HCT116 (cell line): ENCODE measurements around the gene PRSS57. TPM values are rescaled to one million over a fixed set of nuclear protein-coding genes. Genes with fewer than 3 reads are reported as not detected.

Experiments used
- ATAC-seq: fragments of 200-7000 bp; cut with Tn5 transposase; 2 replicates; pipeline ENCODE4 v1.9.1; 2020; ENCODE audit warnings: mild to moderate bottlenecking, moderate library complexity
- BruUV-seq: library from RNA; stranded (reverse); fragments of 400-500 nt; replicated peaks from 2 replicates; lab custom pipeline; 2021; lab: Mats Ljungman, UMichigan
- CTCF ChIA-PET: fragments of 300-600 bp; sonication (Branson Sonifier 250); formaldehyde crosslinking; loops from one replicate; lab custom pipeline; 2021; ENCODE audit warnings: antibody characterized with exemption; lab: Charles Lee
- POLR2A ChIA-PET: fragments of 300-600, 350-600 bp; sonication (Branson Sonifier 250); formaldehyde crosslinking; loops from one replicate; lab custom pipeline; 2021; ENCODE audit warnings: antibody characterized with exemption; lab: Charles Lee
- RAD21 ChIA-PET, 2 experiments: fragments of 300-600 bp; sonication (Branson Sonifier 250); formaldehyde crosslinking; loops; one replicate each; lab custom pipeline; 2023; ENCODE audit warnings: low total read pairs in 2 of 2; ENCODE audit not compliant: uncharacterized antibody in 2 of 2, unreplicated experiment in 2 of 2, low non-redundant PET in 1 of 2; lab: Charles Lee
- DNase-seq: peaks from one replicate; pipeline ENCODE4 v3.0.0-alpha.2; 2010; ENCODE audit warnings: low read depth, low spot score
- H2AFZ ChIP-seq: fragments of 200-600 bp; shearing (Covaris generic), sonication (generic); 2 replicates; pipeline ENCODE4 v1.6.1; 2017; ENCODE audit warnings: low read depth, mixed run types, mixed read lengths, antibody characterized with exemption, low read length; ENCODE audit not compliant: poor library complexity, severe bottlenecking
- H3K27ac ChIP-seq: 2 replicates; pipeline ENCODE4 v1.5.1; 2012; ENCODE audit warnings: low read depth, low read length
- H3K27me3 ChIP-seq: fragments of 200-600 bp; sonication (generic); 2 replicates; pipeline ENCODE4 v1.6.1; 2016; ENCODE audit warnings: mixed run types, low read length, mixed read lengths; ENCODE audit not compliant: insufficient read depth
- H3K36me3 ChIP-seq, 2 experiments: fragments of 200-500 bp in 1 of 2; fragments of 200-600 bp in 1 of 2; sonication (Bioruptor generic) in 1 of 2; sonication (generic) in 1 of 2; 2 replicates each; pipeline versions ENCODE4 v1.5.1 to v1.6.1; 2014 to 2016; ENCODE audit warnings: low read length in 2 of 2, inconsistent platforms in 1 of 2, mixed read lengths in 1 of 2, mixed run types in 1 of 2; ENCODE audit not compliant: insufficient read depth in 2 of 2, control insufficient read depth in 1 of 2
- H3K4me1 ChIP-seq, 2 experiments: fragments of 200-600 bp in 1 of 2; sonication (generic) in 1 of 2; 2 replicates each; pipeline versions ENCODE4 v1.5.1 to v1.6.1; 2012 to 2017; ENCODE audit warnings: low read length in 2 of 2, inconsistent platforms in 1 of 2, mild to moderate bottlenecking in 1 of 2, mixed read lengths in 1 of 2, mixed run types in 1 of 2, moderate library complexity in 1 of 2; ENCODE audit not compliant: insufficient read depth in 2 of 2, control insufficient read depth in 1 of 2
- H3K4me2 ChIP-seq: fragments of 200-600 bp; sonication (generic); 2 replicates; pipeline ENCODE4 v1.6.1; 2017; ENCODE audit warnings: mixed run types, low read length, mixed read lengths
- H3K4me3 ChIP-seq, 2 experiments: fragments of 200-600 bp in 1 of 2; sonication (generic) in 1 of 2; replicated peaks in 1 of 2; 2 replicates each; pipeline ENCODE4 v1.5.1; 2011 to 2016; ENCODE audit warnings: low read length in 2 of 2, control low read depth in 1 of 2, low read depth in 1 of 2, mild to moderate bottlenecking in 1 of 2, mixed read lengths in 1 of 2, mixed run types in 1 of 2
- H3K79me2 ChIP-seq: fragments of 200-600 bp; sonication (generic); 2 replicates; pipeline ENCODE4 v1.6.1; 2017; ENCODE audit warnings: mild to moderate bottlenecking, mixed run types, low read length, moderate library complexity, mixed read lengths; ENCODE audit not compliant: insufficient read depth
- H3K9ac ChIP-seq: fragments of 200-600 bp; sonication (generic); 2 replicates; pipeline ENCODE4 v1.6.1; 2016; ENCODE audit warnings: low read length, mixed read lengths
- H3K9me2 ChIP-seq: fragments of 200-600 bp; sonication (generic), shearing (Covaris generic); 2 replicates; pipeline ENCODE4 v1.6.1; 2017; ENCODE audit warnings: mixed run types, mild to moderate bottlenecking, moderate library complexity; ENCODE audit not compliant: insufficient read depth
- H3K9me3 ChIP-seq, 2 experiments: fragments of 200-500 bp in 1 of 2; fragments of 200-600 bp in 1 of 2; sonication (Bioruptor generic) in 1 of 2; sonication (generic) in 1 of 2; 2 replicates each; pipeline ENCODE4 v1.6.1; 2014 to 2017; ENCODE audit warnings: low read length in 2 of 2, mixed read lengths in 2 of 2, inconsistent platforms in 1 of 2, low read depth in 1 of 2, mild to moderate bottlenecking in 1 of 2, mixed run types in 1 of 2, moderate library complexity in 1 of 2; ENCODE audit not compliant: control insufficient read depth in 1 of 2, insufficient read depth in 1 of 2
- H4K20me1 ChIP-seq: fragments of 200-600 bp; sonication (generic), shearing (Covaris generic); 2 replicates; pipeline ENCODE4 v1.6.1; 2017; ENCODE audit warnings: mixed run types, mild to moderate bottlenecking, moderate library complexity; ENCODE audit not compliant: insufficient read depth
- CEBPB ChIP-seq: IDR thresholded peaks from 2 replicates; pipeline ENCODE4 v1.6.1; 2012; ENCODE audit warnings: low read depth
- EGR1 ChIP-seq: IDR thresholded peaks from 2 replicates; pipeline ENCODE4 v1.6.1; 2012; ENCODE audit warnings: low read depth
- FOSL1 ChIP-seq: IDR thresholded peaks from 2 replicates; pipeline ENCODE4 v1.6.1; 2012; ENCODE audit warnings: low read depth
- MAX ChIP-seq: IDR thresholded peaks from 2 replicates; pipeline ENCODE4 v1.6.1; 2012
- RAD21 ChIP-seq: IDR thresholded peaks from 2 replicates; pipeline ENCODE4 v1.6.1; 2012; ENCODE audit warnings: low read depth, mild to moderate bottlenecking
- SIN3A ChIP-seq: IDR thresholded peaks from 2 replicates; pipeline ENCODE4 v1.6.1; 2012; ENCODE audit warnings: low read depth
- SP1 ChIP-seq: IDR thresholded peaks from 2 replicates; pipeline ENCODE4 v1.6.1; 2012; ENCODE audit warnings: low read depth
- TCF7L2 ChIP-seq: IDR thresholded peaks from 2 replicates; pipeline ENCODE4 v1.7.0; 2011; ENCODE audit warnings: borderline replicate concordance, inconsistent platforms; ENCODE audit not compliant: insufficient read depth, insufficient read length; ENCODE audit errors: extremely low read depth
- YY1 ChIP-seq: IDR thresholded peaks from 2 replicates; pipeline ENCODE4 v1.6.1; 2011; ENCODE audit warnings: low read length, low read depth, moderate library complexity, mild to moderate bottlenecking; ENCODE audit not compliant: insufficient replicate concordance; ENCODE audit errors: extremely low read depth
- ZNF274 ChIP-seq: fragments of 200-500 bp; sonication (Bioruptor generic); IDR thresholded peaks from 2 replicates; pipeline ENCODE4 v1.6.1; 2014; ENCODE audit warnings: mild to moderate bottlenecking, low read depth, low read length, inconsistent platforms
- intact Hi-C: fragments of 100-400 bp; cut with micrococcal nuclease; formaldehyde crosslinking; loops from 2 replicates; pipeline ENCODE4 v1.10.0; 2022
- total RNA-seq: library from RNA; stranded (reverse); gene quantifications from one replicate; pipeline ENCODE4 v1.2.1, GENCODE V29; 2021; ENCODE audit not compliant: unreplicated experiment
- TF ChIP-seq, protein P1 (sequence below), 3 experiments: fragments of 200-600 bp in 1 of 3; sonication (generic) in 1 of 3; IDR thresholded peaks in 2 of 3; conservative IDR thresholded peaks in 1 of 3; 2 replicates each; pipeline ENCODE4 v1.5.1; 2012 to 2017; ENCODE audit warnings: low read depth in 2 of 3, low read length in 2 of 3, antibody characterized with exemption in 1 of 3, borderline replicate concordance in 1 of 3, control low read depth in 1 of 3, mild to moderate bottlenecking in 1 of 3, mixed read lengths in 1 of 3, mixed run types in 1 of 3, moderate library complexity in 1 of 3; ENCODE audit not compliant: insufficient read depth in 1 of 3
- TF ChIP-seq, protein P2 (sequence below): IDR thresholded peaks from 2 replicates; pipeline ENCODE4 v1.6.1; 2012; ENCODE audit warnings: low read depth
- TF ChIP-seq, protein P3 (sequence below): IDR thresholded peaks from 2 replicates; pipeline ENCODE4 v1.6.1; 2011; ENCODE audit warnings: mild to moderate bottlenecking, low read length, moderate library complexity; ENCODE audit not compliant: insufficient replicate concordance; ENCODE audit errors: extremely low read depth

The PRSS57 gene
- total RNA-seq, 1 experiment from 2014 or later: not detected

GRCh38 chr19:664913-665443 lies 30.3 kb downstream of the PRSS57 start:
- Histone ChIP-seq H4K20me1 (peaks cover 5% of the 10 kb centered on the region; the same call in 1 of the 2 replicates), H3K9ac (peak overlapping the region; percentile 83; the same call in 1 of the 2 replicates), H3K4me3 (peak overlapping the region; percentile 17 to 24; a peak in 3 of 4 replicates), H2AFZ (peak overlapping the region; percentile 10), H3K9me2 (no peaks in the 10 kb centered on the region), H3K27me3 (no peaks in the 10 kb centered on the region), H3K4me1 (peaks cover 18 to 35% of the 10 kb centered on the region in 2 experiments), H3K9me3 (no peaks in the 10 kb centered on the region), H3K79me2 (peaks cover 30% of the 10 kb centered on the region), H3K4me2 (peak overlapping the region; percentile 99), H3K36me3 (peaks cover 0 to 6% of the 10 kb centered on the region in 2 experiments; a peak in 1 of 4 replicates), H3K27ac (peak overlapping the region; percentile 99; the same call in 1 of the 2 replicates)
- ATAC-seq: peak; percentile 52
- TF ChIP-seq RAD21: peak; percentile 98
- no peak for TF ChIP-seq FOSL1
- TF ChIP-seq TCF7L2: peak; percentile 33
- TF ChIP-seq ZNF274: no peak
- TF ChIP-seq, protein P1, sequence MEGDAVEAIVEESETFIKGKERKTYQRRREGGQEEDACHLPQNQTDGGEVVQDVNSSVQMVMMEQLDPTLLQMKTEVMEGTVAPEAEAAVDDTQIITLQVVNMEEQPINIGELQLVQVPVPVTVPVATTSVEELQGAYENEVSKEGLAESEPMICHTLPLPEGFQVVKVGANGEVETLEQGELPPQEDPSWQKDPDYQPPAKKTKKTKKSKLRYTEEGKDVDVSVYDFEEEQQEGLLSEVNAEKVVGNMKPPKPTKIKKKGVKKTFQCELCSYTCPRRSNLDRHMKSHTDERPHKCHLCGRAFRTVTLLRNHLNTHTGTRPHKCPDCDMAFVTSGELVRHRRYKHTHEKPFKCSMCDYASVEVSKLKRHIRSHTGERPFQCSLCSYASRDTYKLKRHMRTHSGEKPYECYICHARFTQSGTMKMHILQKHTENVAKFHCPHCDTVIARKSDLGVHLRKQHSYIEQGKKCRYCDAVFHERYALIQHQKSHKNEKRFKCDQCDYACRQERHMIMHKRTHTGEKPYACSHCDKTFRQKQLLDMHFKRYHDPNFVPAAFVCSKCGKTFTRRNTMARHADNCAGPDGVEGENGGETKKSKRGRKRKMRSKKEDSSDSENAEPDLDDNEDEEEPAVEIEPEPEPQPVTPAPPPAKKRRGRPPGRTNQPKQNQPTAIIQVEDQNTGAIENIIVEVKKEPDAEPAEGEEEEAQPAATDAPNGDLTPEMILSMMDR (IDR thresholded peaks at IDR 0.05 in 2 of 3, conservative IDR thresholded peaks at IDR 0.05 in 1 of 3; ENCODE audit: borderline replicate concordance in 1 of 3, insufficient read depth in 1 of 3, low read depth in 2 of 3, low read length in 2 of 3): peak; percentile 84 to 93 (median 92)
- TF ChIP-seq MAX: no peak; the same call in 1 of the 2 replicates
- TF ChIP-seq, protein P2, sequence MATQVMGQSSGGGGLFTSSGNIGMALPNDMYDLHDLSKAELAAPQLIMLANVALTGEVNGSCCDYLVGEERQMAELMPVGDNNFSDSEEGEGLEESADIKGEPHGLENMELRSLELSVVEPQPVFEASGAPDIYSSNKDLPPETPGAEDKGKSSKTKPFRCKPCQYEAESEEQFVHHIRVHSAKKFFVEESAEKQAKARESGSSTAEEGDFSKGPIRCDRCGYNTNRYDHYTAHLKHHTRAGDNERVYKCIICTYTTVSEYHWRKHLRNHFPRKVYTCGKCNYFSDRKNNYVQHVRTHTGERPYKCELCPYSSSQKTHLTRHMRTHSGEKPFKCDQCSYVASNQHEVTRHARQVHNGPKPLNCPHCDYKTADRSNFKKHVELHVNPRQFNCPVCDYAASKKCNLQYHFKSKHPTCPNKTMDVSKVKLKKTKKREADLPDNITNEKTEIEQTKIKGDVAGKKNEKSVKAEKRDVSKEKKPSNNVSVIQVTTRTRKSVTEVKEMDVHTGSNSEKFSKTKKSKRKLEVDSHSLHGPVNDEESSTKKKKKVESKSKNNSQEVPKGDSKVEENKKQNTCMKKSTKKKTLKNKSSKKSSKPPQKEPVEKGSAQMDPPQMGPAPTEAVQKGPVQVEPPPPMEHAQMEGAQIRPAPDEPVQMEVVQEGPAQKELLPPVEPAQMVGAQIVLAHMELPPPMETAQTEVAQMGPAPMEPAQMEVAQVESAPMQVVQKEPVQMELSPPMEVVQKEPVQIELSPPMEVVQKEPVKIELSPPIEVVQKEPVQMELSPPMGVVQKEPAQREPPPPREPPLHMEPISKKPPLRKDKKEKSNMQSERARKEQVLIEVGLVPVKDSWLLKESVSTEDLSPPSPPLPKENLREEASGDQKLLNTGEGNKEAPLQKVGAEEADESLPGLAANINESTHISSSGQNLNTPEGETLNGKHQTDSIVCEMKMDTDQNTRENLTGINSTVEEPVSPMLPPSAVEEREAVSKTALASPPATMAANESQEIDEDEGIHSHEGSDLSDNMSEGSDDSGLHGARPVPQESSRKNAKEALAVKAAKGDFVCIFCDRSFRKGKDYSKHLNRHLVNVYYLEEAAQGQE: no peak
- no peak for TF ChIP-seq SIN3A
- no peak for TF ChIP-seq SP1
- peak; percentile 22 for TF ChIP-seq YY1
- TF ChIP-seq, protein P3, sequence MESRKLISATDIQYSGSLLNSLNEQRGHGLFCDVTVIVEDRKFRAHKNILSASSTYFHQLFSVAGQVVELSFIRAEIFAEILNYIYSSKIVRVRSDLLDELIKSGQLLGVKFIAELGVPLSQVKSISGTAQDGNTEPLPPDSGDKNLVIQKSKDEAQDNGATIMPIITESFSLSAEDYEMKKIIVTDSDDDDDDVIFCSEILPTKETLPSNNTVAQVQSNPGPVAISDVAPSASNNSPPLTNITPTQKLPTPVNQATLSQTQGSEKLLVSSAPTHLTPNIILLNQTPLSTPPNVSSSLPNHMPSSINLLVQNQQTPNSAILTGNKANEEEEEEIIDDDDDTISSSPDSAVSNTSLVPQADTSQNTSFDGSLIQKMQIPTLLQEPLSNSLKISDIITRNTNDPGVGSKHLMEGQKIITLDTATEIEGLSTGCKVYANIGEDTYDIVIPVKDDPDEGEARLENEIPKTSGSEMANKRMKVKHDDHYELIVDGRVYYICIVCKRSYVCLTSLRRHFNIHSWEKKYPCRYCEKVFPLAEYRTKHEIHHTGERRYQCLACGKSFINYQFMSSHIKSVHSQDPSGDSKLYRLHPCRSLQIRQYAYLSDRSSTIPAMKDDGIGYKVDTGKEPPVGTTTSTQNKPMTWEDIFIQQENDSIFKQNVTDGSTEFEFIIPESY: no peak
- TF ChIP-seq EGR1: no peak
- no peak for TF ChIP-seq CEBPB
- DNase-seq: peak; percentile 55
- no TSS peak for BruUV-seq
- POLR2A ChIA-PET: no interaction called here
- CTCF ChIA-PET: no interaction called here
- RAD21 ChIA-PET: interaction anchor here (0.6 to 0.7 kb wide), 3 partner anchors 19 to 69 kb away, joined by 3 to 11 read pairs (median 10); no protein-coding TSS in a partner anchor
- intact Hi-C loops: loop anchor here (1.0 kb wide), 1 partner anchor 69 kb away; no protein-coding TSS in a partner anchor
